HG03196 (cell line): ENCODE data around the gene RBPJ.

Source experiments
- ATAC-seq: cut with Tn5 transposase; IDR thresholded peaks from one replicate; pipeline ENCODE4 v1.9.1; 2021; ENCODE audit not compliant: unreplicated experiment

Gene RBPJ

DNA sequence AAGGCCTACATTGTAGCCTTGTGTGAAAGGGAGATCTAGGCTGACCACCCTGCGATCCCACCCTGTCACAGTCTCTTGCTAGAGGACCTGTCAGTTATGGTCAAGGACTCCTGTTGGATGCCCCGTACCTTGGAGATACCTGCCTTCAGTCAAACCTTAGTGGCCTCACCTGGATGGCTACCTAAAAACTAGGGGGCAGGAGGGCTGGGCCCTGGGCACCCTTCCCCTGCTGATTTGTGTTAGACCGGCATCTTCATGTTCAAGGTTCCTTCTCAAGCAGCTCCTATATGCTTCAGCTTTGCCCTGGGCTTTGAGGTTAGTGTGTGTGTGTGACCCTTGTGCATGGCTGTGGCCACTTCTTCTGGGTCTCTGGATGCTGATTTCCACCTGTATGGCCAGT lies 134.1 kb downstream of the RBPJ start:
- no peak for ATAC-seq

DNA sequence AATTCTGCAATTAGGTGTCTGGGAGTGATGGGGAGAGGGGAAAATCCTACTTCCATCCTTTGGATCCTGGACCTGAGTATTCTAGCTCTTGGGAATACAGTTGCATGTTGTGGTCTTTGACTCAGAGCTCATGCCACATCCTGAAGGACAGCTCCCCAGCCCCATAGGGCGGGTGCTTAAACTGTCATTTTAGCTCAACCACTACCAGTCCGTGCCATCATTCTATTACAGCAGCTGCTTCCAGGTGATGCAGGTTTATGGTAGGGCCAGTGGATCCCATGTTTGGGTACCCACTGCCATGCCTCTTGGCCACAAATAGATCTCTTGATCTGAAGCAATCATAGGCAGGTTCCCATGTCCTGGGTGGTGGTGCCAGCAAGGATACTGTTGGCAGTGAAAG lies 134.8 kb downstream of the RBPJ start:
- ATAC-seq, result no peak

DNA sequence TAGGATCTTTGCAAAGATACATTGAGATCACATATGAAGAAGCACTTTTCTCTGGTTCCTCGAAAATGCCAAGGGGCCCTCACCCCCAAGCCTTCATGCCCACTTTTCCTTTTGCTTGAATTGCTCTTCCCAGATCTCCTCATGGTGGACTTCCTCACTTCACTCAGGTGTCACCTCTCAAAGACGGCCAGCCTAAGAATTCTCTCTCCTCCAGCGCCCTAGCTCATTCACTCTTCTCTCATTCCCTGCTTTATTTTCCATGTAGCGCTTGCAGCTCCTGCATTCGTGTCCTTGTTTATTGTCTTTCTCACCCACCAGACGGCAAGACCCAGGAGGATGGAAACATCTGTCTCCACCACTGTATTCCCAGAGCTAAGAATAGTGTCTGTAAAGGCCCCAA lies 136.6 kb downstream of the RBPJ start:
- ATAC-seq, result no peak

DNA sequence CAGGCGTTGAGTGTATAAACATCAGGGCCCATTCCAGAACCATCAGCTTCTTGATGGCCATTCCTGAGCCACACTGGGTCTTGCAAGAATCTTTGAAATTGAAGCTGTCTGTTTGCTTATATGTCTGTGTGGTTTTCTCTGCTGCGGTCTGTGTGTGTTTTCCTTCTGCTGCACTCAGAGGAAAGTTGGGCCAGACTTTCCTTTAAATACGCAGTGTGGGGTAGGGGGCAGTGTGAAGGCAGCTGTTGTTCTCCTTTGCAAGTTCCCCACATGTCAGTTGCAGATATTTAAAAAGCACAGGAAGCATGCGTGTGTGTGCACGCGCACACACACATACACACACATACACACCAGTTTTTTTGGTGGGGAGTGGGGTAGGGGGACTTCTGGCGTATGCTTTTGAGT lies 137.3 kb downstream of the RBPJ start:
- no peak for ATAC-seq

DNA sequence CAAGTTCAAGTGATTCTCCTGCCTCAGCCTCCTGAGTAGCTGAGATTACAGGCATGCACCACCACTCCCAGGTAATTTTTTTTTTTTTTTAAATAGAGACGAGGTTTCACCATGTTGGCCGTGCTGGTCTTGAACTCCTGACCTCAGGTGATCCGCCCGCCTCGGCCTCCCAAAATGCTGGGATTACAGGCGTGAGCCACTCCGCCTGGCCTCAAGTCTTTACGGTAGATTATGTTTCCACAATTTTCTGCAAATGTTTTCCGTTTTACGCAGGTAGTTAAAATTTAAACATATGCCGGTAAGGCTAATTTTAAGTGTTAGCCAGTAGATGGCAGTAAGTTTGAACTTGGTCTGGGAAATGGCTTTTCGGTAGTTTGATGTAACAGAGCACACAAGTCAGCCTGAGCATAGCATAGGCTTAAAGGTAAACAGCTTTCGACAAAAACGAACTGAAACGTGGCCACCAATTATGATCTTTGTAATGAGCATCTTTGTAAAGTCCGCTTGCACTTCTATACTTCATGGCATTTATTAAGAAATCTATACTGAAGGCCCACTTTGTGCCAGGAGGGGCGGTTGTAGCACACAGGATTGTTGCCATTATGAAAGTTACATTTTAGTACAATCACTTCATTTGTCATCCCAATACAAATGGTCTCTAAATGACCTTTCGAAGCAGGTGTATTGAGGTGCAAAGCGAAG lies 138.4 kb downstream of the RBPJ start:
- no peak for ATAC-seq

DNA sequence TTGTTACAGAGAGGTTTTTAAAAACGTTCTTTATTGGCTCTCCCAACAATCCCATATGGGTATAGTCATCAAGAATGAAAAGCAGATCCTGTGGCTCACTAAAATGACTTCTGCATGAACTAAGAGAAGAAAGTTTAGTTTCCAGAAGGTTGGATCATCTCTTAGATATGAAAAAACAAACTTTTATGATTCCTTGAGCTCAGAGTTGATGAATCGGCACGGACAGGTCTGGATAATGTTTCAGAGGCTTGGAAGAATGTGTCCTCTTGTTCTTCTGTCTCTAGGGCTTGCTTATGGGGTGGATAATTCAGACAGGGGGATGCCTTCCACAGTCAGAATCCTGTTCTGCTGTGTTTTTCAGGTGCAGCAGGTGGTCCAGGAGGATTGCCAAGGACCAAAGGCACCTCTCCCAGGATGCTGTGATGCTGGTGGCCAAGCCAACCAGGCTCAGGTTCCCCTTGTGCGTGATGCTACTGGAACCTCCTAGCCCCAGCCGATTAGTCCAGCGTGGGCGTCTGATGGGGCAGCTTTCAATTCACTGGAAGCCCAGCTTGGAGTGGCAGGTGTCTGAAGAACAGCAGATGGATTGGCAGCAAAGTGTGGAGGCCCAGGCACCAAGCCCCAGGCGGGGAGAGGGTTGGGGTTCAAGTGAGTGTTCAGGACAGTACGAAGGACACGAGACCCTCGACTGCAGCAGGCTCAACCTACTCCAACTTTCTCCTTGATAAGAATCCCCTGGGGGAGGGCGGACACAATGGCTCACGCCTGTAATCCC lies 139.1 kb downstream of the RBPJ start:
- no peak for ATAC-seq

DNA sequence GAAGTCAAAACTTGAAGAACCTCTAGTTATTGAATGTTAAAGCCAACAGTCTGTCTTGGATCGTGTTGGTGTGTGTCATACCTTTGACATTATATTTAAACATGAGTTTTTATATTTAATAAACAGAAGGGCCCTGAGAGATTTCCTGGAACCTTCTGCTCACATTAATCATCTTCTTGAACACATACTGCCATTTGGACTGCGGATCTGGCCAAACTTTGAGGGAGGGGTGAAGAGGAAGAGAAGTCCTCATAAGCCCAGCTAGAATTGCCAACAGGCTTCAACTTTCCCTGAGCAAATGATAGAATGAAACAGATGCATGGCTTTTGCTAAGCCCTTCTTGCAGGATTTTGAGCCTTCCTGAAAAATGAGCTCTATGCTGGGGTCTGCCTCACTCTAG lies 142.1 kb downstream of the RBPJ start:
- ATAC-seq, result no peak

DNA sequence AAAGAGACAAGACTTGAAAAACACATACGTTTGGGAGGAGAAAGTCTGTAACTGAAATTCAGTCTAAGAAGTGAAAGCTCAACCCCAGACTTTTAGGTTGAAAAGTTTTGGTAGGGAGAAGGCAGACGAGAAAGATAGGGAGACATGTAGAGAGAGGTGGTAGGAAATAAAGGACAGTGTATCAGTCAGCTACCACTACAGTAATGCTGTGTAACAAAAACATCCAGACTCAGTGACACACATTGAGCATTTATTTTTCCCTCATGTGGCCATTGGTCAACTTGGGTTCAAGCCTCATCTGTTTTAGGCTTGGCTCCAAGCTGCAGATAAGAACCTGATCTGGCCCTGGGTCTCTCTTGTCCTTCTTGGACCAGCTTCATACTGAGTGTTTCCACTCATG lies 142.6 kb downstream of the RBPJ start:
- no peak for ATAC-seq

DNA sequence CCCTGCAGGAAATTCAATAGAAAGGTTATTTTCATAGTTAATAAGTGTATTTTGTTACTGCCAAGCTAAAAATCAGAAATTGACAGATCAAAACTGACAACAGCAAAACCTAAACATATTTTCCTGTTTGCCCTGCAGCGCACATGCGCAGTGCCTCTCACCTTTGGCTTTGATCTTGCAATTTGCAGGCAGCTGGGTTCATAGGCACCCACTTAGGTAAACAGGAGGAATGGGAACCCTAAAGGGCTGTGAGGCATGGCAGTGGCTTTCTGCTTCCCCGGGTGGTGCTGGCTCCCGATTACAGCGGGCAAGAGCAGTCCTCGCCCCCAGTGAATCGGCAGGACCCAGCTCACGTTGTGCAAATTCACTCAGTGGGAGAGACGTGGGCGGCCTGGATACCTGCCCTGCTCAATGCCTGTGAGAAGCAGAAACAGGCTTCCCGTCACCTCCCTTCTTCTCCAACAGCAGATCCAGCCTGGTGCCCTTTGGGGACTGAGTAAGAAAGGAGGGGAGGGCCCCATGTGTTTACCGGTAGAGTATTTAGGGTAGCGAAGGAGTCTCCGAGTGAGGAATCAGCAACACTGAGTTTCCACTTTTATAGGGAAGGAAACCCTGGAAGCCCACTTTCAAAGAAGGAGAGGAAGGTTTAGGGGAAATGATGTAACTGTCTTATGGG lies 143.7 kb downstream of the RBPJ start:
- no peak for ATAC-seq

DNA sequence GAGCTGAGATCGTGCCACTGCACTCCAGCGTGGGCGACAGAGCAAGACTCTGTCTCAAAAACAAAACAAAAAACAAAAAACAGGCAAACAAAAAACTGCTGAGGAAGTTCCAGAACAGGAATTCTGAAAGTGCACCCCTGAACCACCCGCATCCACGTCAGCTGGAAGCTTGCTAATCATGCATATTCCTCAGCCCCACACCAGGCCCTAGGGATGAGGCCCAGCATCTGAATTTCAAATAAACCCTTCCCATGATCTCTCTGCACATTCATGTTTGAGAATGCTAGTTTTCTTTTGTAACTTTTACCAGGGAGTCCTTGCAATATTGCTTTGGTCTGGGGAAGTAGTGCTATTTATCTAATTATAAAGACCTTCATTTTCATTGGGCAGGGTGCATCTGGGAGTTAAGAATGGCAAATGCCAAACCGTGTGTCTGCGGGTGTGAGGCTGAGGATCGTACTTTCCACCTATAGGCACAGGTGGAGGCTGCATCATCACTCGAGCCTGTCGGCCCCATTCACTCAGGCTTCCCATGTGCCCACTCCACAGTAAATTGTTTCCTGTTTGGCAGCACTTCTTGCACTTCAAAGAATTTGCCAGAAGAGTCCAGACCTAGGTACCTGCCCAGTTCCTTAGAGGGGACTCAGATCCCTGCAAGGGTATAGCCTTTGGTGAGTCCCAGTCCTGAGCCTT lies 145.9 kb downstream of the RBPJ start:
- no peak for ATAC-seq

DNA sequence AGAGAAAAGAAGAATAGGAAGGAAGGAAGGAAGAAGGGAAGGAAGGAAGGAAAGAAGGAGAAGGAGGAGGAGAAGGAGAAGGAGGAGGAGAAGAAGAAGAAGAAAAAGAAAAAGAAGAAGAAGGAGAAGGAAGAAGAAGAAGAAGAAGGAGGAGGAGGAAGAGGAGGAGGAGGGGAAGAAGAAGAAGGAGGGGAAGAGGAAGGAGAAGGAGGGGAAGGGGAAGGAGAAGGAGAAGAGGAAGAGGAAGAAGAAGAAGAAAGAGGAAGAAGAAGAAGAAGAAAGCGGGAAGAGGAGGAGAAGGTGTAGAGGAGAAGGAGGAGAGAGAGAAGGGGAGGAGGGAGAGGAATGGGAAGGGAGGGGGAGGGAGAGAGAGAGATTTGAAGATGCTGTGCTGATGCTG lies 146.9 kb downstream of the RBPJ start:
- no peak for ATAC-seq

DNA sequence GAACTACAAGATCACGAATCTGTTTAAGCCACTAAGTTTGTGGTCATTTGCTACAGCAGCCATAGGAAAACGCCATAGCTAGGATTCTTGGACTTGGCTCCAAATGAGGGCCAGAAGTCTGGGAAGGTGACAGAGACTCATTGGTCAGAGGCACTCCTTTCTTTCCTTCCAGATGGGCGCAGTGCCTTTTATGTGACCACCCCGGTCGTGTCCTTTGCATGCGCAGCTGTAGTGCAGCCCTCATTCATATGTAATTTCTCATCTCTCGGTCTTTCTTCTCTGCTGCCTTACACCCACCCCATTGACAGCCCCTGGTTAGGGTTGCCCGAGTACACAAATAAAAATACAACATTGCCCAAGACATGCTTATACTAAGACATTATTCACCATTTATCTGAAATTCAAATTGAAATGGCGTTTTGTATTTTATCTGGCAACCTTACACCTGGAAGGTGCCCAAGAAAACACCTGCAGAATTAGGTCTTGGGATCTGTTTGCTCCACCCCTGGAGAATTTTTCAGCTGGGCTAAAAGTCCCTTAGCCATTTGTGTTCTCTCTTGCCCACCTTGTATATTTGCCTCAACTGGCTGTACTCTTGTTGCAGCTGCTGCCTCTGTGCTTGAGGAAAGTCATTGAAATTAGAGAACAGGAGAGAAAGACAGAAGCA lies 147.6 kb downstream of the RBPJ start:
- ATAC-seq, result no peak

DNA sequence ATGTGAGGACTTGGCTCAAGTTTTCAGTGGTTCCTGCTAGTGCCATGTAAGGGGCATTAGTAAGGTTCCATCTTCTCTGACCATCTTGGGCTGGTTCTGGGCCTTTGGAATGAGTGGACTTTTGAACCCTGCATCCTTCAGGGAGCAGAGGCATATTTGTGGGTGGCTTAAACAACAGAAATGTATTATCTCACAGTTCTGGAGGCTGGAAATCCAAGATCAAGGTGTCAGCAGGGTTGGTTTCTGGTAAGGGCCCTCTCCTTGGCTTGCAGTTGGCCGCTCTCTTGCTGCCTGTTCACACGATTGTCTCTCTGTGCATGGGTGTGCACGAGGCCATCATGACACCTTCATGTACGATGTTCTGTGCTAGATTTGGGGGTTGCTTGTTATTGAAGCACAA lies 148.2 kb downstream of the RBPJ start:
- ATAC-seq, result no peak

DNA sequence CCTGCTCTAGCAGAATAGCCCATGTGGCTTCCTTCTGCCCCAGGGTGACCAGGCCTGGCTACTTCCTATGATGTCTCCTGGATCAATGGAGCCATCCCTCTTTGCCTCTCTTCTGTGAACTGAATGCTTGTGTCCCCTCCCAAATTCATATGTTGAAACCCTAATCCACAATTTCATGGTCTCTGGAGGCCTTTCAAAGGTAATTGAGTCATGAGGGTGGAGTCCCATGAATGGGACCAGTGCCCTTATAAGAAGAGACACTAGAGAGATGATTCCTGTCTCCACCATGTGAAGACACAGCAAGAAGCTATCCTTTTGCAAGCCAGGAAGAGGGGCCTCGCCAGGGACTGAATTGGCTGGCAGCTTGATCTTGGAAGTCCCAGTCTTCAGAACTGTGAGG lies 151.1 kb downstream of the RBPJ start:
- ATAC-seq, result no peak

DNA sequence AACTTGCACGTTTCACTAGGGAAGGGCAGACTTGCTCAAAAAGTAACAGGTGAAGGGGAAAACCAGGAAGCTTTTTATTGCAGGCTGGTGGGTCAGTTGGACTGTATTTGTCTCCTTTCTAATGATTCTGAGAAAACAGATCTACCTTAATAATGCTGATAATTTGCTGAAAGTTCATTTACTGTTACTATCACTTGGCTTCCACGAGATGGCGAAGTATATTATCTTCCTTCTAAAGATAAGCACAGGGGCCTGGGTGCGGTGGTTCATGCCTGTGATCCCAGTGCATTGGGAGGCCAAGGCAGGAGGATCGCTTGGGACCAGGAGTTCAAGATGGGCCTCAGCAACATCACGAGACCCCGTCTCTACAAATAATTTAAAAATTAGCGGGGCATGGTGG lies 153.1 kb downstream of the RBPJ start:
- no peak for ATAC-seq

DNA sequence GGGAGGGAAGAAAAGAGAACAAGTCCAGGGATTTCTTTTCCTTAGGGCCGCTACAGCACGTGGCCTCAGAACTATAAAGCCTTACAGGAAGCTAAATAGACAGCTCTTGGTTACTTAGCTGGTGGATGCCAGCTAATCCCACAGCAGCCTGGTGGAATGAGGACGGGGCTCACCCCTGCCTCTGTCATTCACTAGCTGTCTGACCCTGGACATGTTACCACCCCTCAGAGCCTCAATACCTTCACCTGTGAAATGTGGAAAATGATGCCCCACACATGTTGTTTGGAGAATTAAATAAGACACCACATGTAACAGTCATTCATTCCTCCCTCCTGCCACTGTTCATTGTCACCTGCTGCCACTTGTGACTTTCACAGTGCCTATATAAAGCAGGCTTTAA lies 153.7 kb downstream of the RBPJ start:
- no peak for ATAC-seq

DNA sequence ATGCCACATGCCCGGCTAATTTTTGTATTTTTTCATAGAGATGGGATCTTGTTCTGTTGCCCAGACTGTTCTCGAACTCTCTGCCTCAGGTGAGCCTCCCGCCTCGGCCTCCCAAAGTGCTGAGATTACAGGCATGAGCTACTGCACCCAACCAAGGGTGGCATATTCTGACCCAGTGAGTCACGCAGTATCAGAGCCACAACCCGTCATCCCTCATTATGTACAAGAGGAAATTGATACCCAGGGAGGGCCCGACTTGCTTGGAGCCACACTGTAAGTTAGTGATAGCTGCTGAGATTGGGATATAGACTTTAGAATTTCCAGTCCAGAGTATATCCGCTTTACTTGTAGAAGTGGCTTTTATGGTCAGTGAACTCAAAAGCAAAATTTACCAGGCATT lies 154.9 kb downstream of the RBPJ start:
- ATAC-seq, result no peak

DNA sequence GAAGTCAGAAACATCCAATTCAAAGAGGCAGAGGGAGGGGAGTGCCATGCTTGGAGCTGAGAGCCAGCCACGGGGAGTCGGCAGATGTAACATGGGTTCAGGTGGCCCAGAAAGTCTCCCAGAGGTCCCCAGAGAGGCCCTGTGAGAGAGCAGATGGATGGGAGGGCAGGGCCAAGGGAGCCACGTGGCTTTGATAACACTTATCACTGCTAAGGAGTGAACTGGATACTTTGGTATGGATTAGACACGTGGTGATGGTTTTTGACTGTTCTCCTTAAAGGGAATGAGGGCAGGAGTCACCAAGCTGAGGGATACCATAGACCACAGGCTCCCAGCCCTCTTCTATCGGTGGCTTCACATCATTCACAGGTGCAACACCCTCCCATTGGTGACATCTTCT lies 155.7 kb downstream of the RBPJ start:
- no peak for ATAC-seq

DNA sequence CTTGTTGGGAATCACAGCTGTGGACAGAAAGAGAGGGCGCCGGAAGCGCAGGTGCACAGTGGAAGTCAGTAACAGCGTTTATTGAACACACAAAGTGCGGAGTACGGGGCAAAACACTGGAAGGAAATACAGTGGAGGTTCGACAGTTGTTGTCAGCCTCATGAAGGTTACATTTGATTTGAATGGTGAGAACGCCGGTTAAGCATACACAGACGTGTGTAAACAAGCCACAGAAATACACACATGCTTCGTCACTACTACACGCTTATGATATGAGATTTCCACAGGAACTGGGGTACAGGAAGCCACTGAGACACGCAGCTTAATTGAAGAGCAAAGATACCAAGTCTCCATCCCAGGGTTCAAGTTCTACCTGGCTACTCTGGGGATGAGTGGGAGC lies 157.5 kb downstream of the RBPJ start:
- no peak for ATAC-seq

DNA sequence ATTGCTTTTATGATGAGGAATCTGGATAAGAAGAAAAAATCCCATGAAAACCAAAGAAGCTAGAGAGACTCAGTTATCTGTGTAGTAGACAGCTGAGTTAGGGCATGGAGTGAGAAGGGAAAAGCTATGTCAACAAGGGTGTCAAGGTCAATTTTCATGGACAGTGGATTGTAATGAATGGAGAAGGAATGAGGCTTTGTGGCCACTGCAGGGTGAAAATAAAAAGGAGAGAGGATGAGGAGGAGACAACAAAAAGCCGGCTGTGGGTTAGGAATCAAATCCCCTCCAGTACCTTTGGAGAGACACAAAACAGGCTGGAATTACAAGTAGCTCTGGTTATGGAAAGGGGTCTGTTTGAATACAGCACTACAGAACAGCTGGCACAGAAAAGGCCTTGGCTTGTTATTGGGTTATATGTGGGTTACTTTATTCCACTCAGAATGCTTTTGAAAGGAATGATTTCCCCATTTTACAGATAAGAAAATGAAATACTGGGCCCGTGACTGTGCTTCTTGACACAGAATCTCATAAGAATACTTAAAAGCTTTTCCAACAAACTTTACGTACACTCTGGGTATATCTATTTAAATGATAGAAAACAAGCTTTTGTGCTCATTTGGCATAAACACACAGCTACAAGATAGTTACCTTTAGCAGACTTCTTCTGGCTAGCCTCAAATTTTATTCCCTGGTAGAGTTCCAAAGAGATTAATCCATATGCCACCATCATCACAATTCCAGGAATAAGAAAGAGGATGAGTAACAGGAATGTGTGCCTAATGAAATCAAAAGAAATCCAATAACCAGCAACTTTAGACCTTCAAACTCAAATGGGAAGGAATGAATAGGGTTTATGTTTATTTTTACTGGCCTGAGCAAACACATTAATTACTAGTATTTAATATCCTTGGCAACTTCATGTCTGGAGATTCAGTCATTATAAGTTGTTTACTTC lies 162.0 kb downstream of the RBPJ start:
- no peak for ATAC-seq
